ENCODE data around the gene GRAMD1B.

DNA sequence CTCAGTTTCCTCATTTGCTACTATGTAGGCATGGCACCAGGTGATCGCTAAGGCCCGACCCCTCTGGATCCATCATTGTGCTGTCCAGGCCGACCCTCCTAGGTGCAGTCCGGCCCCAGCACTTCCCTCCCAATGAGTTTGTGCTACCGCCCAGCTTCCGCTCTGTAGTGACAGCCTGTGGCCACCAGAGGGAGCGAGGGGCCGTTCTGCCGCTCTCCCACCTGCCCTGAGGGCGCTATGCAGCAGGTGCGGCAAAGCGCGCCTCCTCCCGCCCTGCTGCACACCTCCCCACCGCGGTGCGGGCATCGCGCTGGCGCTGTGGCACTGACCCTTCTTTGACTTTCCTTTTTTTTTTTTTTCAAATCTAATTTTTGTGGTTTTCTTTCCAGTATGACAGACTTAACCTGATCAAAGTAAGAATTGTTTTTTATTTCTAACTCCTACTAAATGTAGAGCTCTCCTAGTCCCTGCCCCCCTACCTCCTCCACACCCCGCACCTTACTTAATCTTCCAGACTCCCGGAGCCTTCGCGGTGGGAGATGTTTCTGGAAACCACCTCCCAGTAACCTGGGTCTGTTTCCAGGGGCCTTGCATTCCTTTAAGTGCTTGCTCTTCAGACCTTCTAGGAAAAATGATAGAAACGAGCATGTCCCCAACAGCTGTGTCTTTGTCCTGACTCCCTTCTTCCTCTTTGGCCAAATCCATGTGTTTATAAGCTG, 150.6 kb downstream of the GRAMD1B start:
- TF ChIP-seq EZH2phosphoT487 (IDR thresholded peaks at IDR 0.05; ENCODE audit: low read depth, severe bottlenecking, unreplicated experiment) (no peak), EZH2 (IDR thresholded peaks at IDR 0.05; ENCODE audit: borderline replicate concordance) (no peak)
